NCI-H524 (cell line): ENCODE results near the gene CLEC1A.

Experiments used
- DNase-seq, 2 experiments: peaks; one replicate each; lab custom pipeline; 2025; lab: John Stamatoyannopoulos, UW

CLEC1A gene

GRCh38 chr12:10101648-10102220 is 2.9 kb upstream of the CLEC1A start:
- no peak for DNase-seq

- no peak for DNase-seq
Observed at GRCh38 chr12:10101042-10101579, 2.3 kb upstream of the CLEC1A start.

- no peak for DNase-seq
Observed at GRCh38 chr12:10097521-10097920, 1.3 kb downstream of the CLEC1A start.

- no peak for DNase-seq
Observed at GRCh38 chr12:10095971-10096370, 2.8 kb downstream of the CLEC1A start.

- DNase-seq = no peak
Observed at GRCh38 chr12:10094646-10095395, 4.0 kb downstream of the CLEC1A start.

- DNase-seq = no peak
Observed at GRCh38 chr12:10088955-10089900, 9.6 kb downstream of the CLEC1A start.

GRCh38 chr12:10088031-10088430 is 10.8 kb downstream of the CLEC1A start:
- no peak for DNase-seq

GRCh38 chr12:10086387-10086786 is 12.4 kb downstream of the CLEC1A start:
- DNase-seq = no peak

GRCh38 chr12:10084733-10085132 is 14.1 kb downstream of the CLEC1A start:
- DNase-seq = no peak

- DNase-seq = no peak
Observed at GRCh38 chr12:10082117-10082874, 16.5 kb downstream of the CLEC1A start.

GRCh38 chr12:10075451-10075850 is 23.3 kb downstream of the CLEC1A start:
- no peak for DNase-seq

- no peak for DNase-seq
Observed at GRCh38 chr12:10073261-10073660, 25.5 kb downstream of the CLEC1A start.

- no peak for DNase-seq
Observed at GRCh38 chr12:10072131-10072530, 26.7 kb downstream of the CLEC1A start.

GRCh38 chr12:10070380-10070779 is 28.4 kb downstream of the CLEC1A start:
- DNase-seq = no peak

GRCh38 chr12:10069976-10070375 is 28.8 kb downstream of the CLEC1A start:
- DNase-seq = no peak

- no peak for DNase-seq
Observed at GRCh38 chr12:10069099-10069498, 29.7 kb downstream of the CLEC1A start.

- no peak for DNase-seq
Observed at GRCh38 chr12:10068644-10069043, 30.1 kb downstream of the CLEC1A start.

GRCh38 chr12:10067942-10068341 is 30.8 kb downstream of the CLEC1A start:
- DNase-seq = no peak

GRCh38 chr12:10067264-10067663 is 31.5 kb downstream of the CLEC1A start:
- DNase-seq = no peak

GRCh38 chr12:10065241-10065640 is 33.5 kb downstream of the CLEC1A start:
- DNase-seq = no peak

- DNase-seq = no peak
Observed at GRCh38 chr12:10058387-10058786, 40.4 kb downstream of the CLEC1A start.
